PFSK-1 (cell line): Measurements from ENCODE around the gene MLN.

Experiments
- POLR2AphosphoS5 ChIP-seq: IDR thresholded peaks from 2 replicates; pipeline ENCODE4 v1.6.1; 2012; ENCODE audit warnings: low read depth, mild to moderate bottlenecking, control low read depth, low read length, moderate library complexity
- REST ChIP-seq, 2 experiments: IDR thresholded peaks; 2 replicates each; pipeline versions ENCODE4 v1.6.1 to v1.8.0; 2011 to 2012; ENCODE audit warnings: low read depth in 2 of 2, low read length in 2 of 2, control low read depth in 1 of 2, inconsistent platforms in 1 of 2, mild to moderate bottlenecking in 1 of 2, moderate library complexity in 1 of 2; ENCODE audit not compliant: insufficient read depth in 1 of 2
- SIN3A ChIP-seq: IDR thresholded peaks from 2 replicates; pipeline ENCODE4 v1.6.1; 2012; ENCODE audit warnings: mild to moderate bottlenecking, low read length, moderate library complexity, borderline replicate concordance; ENCODE audit not compliant: insufficient read depth
- TAF1 ChIP-seq: IDR thresholded peaks from 2 replicates; pipeline ENCODE4 v1.6.1; 2012; ENCODE audit warnings: low read length, control low read depth, borderline replicate concordance; ENCODE audit not compliant: insufficient read depth

GRCh38 chr6:33772902-33773472, 30.8 kb downstream of the MLN start:
- TF ChIP-seq POLR2AphosphoS5 (no peak), TAF1 (no peak), SIN3A (no peak), REST (IDR thresholded peaks at IDR 0.05; ENCODE audit: insufficient read depth in 1 of 2, low read depth in 2 of 2, low read length in 2 of 2) (no peak)
